Neuronal stem cell (in vitro differentiated cells): ENCODE measurements around the gene LDHA.

Experiments used
- DNase-seq: peaks from one replicate; pipeline ENCODE4 v3.0.0-alpha.2; 2013; ENCODE audit warnings: low spot score
- H2AFZ ChIP-seq: one replicate; pipeline ENCODE4 v1.6.1; 2013; ENCODE audit warnings: mild to moderate bottlenecking, low read length, inconsistent platforms
- H2AK5ac ChIP-seq: 2 replicates; pipeline ENCODE4 v1.6.1; 2013; ENCODE audit warnings: low read depth, mild to moderate bottlenecking, inconsistent platforms, low read length, moderate library complexity, mixed read lengths
- H2BK120ac ChIP-seq: 2 replicates; pipeline ENCODE4 v1.6.1; 2013; ENCODE audit warnings: low read depth, mild to moderate bottlenecking, inconsistent platforms, low read length, moderate library complexity, mixed read lengths
- H2BK12ac ChIP-seq: one replicate; pipeline ENCODE4 v1.6.1; 2013; ENCODE audit warnings: low read length, inconsistent platforms
- H2BK15ac ChIP-seq: 2 replicates; pipeline ENCODE4 v1.6.1; 2013; ENCODE audit warnings: mild to moderate bottlenecking, low read length, inconsistent platforms, mixed read lengths
- H2BK5ac ChIP-seq: one replicate; pipeline ENCODE4 v1.6.1; 2013; ENCODE audit warnings: inconsistent platforms, mild to moderate bottlenecking, low read length, moderate library complexity
- H3K14ac ChIP-seq: one replicate; pipeline ENCODE4 v1.6.1; 2013; ENCODE audit warnings: low read length, inconsistent platforms
- H3K18ac ChIP-seq: 2 replicates; pipeline ENCODE4 v1.6.1; 2013; ENCODE audit warnings: low read length, inconsistent platforms
- H3K23ac ChIP-seq: 2 replicates; pipeline ENCODE4 v1.6.1; 2013; ENCODE audit warnings: low read depth, mild to moderate bottlenecking, mixed read lengths, low read length, inconsistent platforms; ENCODE audit not compliant: poor library complexity
- H3K27ac ChIP-seq: replicated peaks from 3 replicates; pipeline ENCODE4 v1.5.1; 2013; ENCODE audit warnings: low read length, inconsistent platforms
- H3K27me3 ChIP-seq, 3 experiments: 2 replicates each; pipeline ENCODE4 v1.6.1; 2013; ENCODE audit warnings: low read length in 3 of 3, mild to moderate bottlenecking in 2 of 3, inconsistent platforms in 1 of 3, low read depth in 1 of 3, mixed read lengths in 1 of 3, moderate library complexity in 1 of 3; ENCODE audit not compliant: control insufficient read depth in 3 of 3, insufficient read depth in 3 of 3
- H3K36me3 ChIP-seq, 2 donors: replicated peaks in 1 of 2; 2 replicates each; pipeline ENCODE4 v1.6.1; 2013; ENCODE audit warnings: low read length in 2 of 2; ENCODE audit not compliant: control insufficient read depth in 2 of 2, insufficient read depth in 2 of 2
- H3K4ac ChIP-seq: 2 replicates; pipeline ENCODE4 v1.6.1; 2013; ENCODE audit warnings: inconsistent platforms, mild to moderate bottlenecking, low read length, moderate library complexity
- H3K4me1 ChIP-seq, 2 donors: 1 replicate in 1 of 2; 2 replicates in 1 of 2; pipeline ENCODE4 v1.6.1; 2013; ENCODE audit warnings: low read length in 2 of 2, low read depth in 1 of 2; ENCODE audit not compliant: control insufficient read depth in 2 of 2, insufficient read depth in 1 of 2
- H3K4me2 ChIP-seq: one replicate; pipeline ENCODE4 v1.6.1; 2013; ENCODE audit warnings: mild to moderate bottlenecking, low read length, inconsistent platforms; ENCODE audit not compliant: insufficient read depth, poor library complexity, severe bottlenecking
- H3K4me3 ChIP-seq, 2 donors: 2 replicates each; pipeline ENCODE4 v1.5.1; 2013; ENCODE audit warnings: low read length in 2 of 2, mild to moderate bottlenecking in 2 of 2, inconsistent platforms in 1 of 2, moderate library complexity in 1 of 2
- H3K79me1 ChIP-seq: one replicate; pipeline ENCODE4 v1.6.1; 2013; ENCODE audit warnings: low read depth, mild to moderate bottlenecking, inconsistent platforms, low read length, moderate library complexity
- H3K9ac ChIP-seq: one replicate; pipeline ENCODE4 v1.6.1; 2013; ENCODE audit warnings: mild to moderate bottlenecking, low read depth, low read length, inconsistent platforms; ENCODE audit not compliant: poor library complexity
- H3K9me3 ChIP-seq, 2 donors: replicated peaks in 1 of 2; 2 replicates each; pipeline versions ENCODE3 to v1.6.1; 2013; ENCODE audit warnings: low read length in 2 of 2, mild to moderate bottlenecking in 2 of 2, inconsistent platforms in 1 of 2, low read depth in 1 of 2, mixed read lengths in 1 of 2, moderate library complexity in 1 of 2; ENCODE audit not compliant: control insufficient read depth in 2 of 2, insufficient read depth in 1 of 2
- H4K8ac ChIP-seq: one replicate; pipeline ENCODE4 v1.6.1; 2013; ENCODE audit warnings: low read depth, mild to moderate bottlenecking, inconsistent platforms, low read length, moderate library complexity
- H4K91ac ChIP-seq: one replicate; pipeline ENCODE4 v1.6.1; 2013; ENCODE audit warnings: low read length, low read depth, mild to moderate bottlenecking, inconsistent platforms; ENCODE audit not compliant: poor library complexity
- WGBS, 2 donors: extraction: QIAGEN DNeasy Blood & Tissue Kit; methylation state at CpG; one replicate each; pipeline ENCODE4 v1.1.7; 2013; ENCODE audit warnings: missing lambda C conversion rate in 2 of 2, mixed read lengths in 1 of 2; ENCODE audit not compliant: insufficient read length in 2 of 2, insufficient replicate concordance in 1 of 2; ENCODE audit errors: extremely low coverage in 2 of 2; 5-methylcytosine and 5-hydroxymethylcytosine counted together

The LDHA gene

DNA sequence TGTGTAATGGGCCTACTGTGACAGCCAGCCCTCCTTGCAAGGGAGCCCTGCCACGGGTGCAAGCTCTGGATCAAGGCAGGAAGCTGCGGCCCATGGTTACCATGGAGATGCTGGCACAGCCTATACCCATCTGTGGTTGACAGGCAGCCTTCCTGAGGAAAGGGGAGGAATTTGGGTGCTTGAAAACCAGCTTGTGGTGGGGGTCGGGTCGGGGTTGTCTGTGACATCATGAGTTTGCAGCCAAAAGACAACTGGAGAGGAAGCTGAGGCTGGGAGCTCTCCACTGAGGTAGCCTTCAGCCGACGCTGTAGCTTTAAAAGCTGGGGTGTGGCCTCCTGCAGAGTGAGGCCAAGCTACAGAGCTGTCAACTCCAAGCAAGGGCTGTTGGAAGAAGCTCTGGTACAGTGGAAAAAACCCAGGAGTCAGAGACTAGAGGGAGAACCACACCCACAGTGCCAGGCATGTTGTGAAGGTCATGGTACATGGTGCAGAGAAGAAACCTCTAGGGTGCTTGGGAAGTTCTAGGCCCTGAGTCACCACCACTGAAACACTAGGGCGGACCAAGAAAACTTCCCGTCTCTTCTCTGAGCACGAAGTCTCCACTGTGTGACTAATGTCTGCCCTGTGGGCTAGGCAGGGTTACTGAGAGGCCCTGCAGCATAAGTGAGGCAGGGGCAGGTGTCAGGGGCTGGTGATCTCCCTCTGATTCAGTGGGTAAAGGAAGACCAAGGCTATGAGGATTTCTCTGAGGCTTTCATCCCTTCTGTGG, 10.8 kb upstream of the LDHA start:
- Histone ChIP-seq H3K23ac (peak overlapping the region; percentile 17), H2BK5ac (no peak overlapping the region), H3K9ac (no peak overlapping the region), H2AK5ac (peak overlapping the region; percentile 23), H3K4me2 (no peak overlapping the region), H3K4me1 (peaks cover 6 to 16% of the 10 kb centered on the region in 2 donors), H2BK15ac (no peak overlapping the region), H3K14ac (peak overlapping the region; percentile 64), H4K8ac (no peak overlapping the region), H2BK12ac (peak overlapping the region; percentile 7), H2BK120ac (no peak overlapping the region), H3K36me3 (no peaks in the 10 kb centered on the region), H3K79me1 (no peaks in the 10 kb centered on the region), H3K9me3 (no peaks in the 10 kb centered on the region), H2AFZ (peak overlapping the region; percentile 86), H3K27me3 (no peaks in the 10 kb centered on the region), H3K4me3 (no peak overlapping the region), H3K4ac (no peak overlapping the region), H3K18ac (peak overlapping the region; percentile 22), H3K27ac (no peak overlapping the region), H4K91ac (no peak overlapping the region)
- no CpG with 5 or more reads among the region's 9 CpGs for WGBS, 2 donors
- DNase-seq, result no peak

DNA sequence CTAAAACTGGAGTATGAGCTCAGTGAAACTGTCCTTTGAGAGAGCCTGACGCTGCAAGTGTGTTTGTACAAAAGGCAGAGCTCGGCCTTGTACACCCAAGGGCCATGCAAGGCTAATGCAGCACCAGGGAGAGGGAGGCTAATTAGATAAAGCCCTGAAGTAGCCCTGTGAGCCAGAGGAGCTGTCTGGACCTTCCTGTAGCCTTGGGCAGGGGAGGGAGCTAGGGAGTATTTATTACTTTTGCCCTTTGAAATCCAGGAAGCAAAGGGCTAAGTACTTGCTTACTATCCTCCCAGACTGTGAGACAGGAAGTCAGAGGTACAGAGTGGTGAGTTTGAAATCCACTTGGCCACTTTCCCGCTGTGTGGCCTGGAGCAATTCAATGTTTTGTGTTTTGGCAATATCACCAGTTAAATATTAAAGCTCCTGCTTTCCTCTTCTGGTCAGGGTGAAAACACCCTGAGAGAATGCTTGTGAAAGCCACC, 10.2 kb upstream of the LDHA start:
- WGBS, 2 donors, result no CpG with 5 or more reads among the region's 3 CpGs

DNA sequence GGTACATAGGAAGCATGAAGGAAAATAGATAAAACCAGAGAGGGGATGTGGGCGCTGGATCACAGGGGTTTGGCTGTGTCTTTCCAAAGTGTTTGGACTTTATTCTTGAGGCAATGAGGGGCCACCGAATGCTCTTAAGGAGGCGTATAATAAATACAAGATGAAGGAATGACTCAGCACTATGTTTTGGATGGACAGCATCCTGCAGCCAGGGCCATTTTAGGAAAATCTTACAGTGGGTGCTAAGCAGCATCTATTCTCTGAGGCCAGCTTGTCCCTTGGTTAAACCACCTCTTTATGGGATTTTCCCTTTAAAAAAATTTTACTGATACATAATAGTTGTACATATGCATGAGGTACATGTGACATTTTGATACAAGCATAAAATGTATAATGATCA, 4.3 kb upstream of the LDHA start:
- Histone ChIP-seq H3K27me3 (peaks cover 0 to 14% (median 0%) of the 10 kb centered on the region in 3 experiments), H2BK15ac (no peak overlapping the region), H3K27ac (no peak overlapping the region), H2BK5ac (no peak overlapping the region), H3K36me3 (no peaks in the 10 kb centered on the region), H3K23ac (no peak overlapping the region), H3K4me1 (peaks cover 3 to 4% of the 10 kb centered on the region in 2 donors), H3K9me3 (no peaks in the 10 kb centered on the region), H3K14ac (no peak overlapping the region), H3K9ac (no peak overlapping the region), H2AFZ (no peak overlapping the region), H3K4me2 (no peak overlapping the region), H2BK120ac (no peak overlapping the region), H4K8ac (no peak overlapping the region), H2BK12ac (no peak overlapping the region), H3K18ac (no peak overlapping the region), H4K91ac (no peak overlapping the region), H3K4me3 (no peak overlapping the region), H3K4ac (no peak overlapping the region), H2AK5ac (no peak overlapping the region), H3K79me1 (no peaks in the 10 kb centered on the region)
- no CpG with 5 or more reads among the region's 3 CpGs for WGBS, 2 donors
- no peak for DNase-seq

More for the DNA sequence above, 10.2 kb upstream of the LDHA start:
- Histone ChIP-seq H2BK5ac (no peak overlapping the region), H4K91ac (no peak overlapping the region), H4K8ac (no peak overlapping the region), H3K18ac (no peak overlapping the region), H3K9ac (no peak overlapping the region), H3K36me3 (no peaks in the 10 kb centered on the region), H3K4ac (no peak overlapping the region), H2BK15ac (no peak overlapping the region), H3K79me1 (no peaks in the 10 kb centered on the region), H2BK120ac (no peak overlapping the region), H3K23ac (no peak overlapping the region), H2AK5ac (no peak overlapping the region), H3K14ac (no peak overlapping the region), H3K27me3 (no peaks in the 10 kb centered on the region), H3K27ac (no peak overlapping the region), H3K9me3 (no peaks in the 10 kb centered on the region), H2AFZ (peak overlapping the region; percentile 86), H2BK12ac (no peak overlapping the region), H3K4me2 (no peak overlapping the region), H3K4me3 (no peak overlapping the region), H3K4me1 (peaks cover 6 to 16% of the 10 kb centered on the region in 2 donors)
- no peak for DNase-seq

DNA sequence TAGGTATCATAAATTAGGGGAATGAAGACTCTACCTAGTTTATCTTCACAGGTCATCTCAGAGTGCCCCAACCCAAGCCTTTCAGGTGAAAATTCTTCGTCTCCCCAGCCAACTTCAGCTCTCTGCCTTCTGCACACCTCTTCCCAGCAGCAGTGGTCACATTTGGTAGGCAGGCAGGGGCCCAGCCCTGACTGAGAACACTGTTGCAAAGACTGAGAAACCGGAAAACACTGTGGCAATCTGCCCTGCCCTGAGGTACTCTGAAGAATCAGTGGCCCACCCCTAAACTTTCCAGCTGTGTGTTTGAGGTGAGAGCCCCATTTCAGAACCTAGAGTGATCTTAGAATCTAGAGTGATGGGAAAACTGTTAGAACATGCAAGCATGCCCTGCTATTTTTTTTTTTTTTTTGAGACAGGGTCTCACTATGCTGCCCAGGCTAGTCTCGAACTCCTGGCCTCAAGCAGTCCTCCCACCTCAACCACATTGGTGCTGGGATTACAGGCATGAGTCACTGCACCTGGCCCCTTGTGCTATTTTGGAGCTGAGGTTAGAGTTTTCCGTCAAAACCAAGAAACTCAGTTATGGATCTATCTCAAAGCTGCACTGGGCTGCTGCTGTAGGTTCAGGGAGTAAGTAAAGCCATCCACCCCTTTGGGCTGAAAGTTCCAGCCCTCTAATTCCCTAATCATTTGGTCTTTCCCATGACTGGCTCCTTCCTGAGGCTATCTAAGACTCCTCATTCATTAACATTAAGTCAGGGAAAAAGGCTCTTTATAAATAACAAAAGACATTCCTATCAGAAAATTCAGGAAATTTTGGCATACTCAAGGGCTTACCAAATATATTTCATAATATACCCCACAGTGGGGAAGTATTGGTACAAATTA, 1.7 kb upstream of the LDHA start:
- Histone ChIP-seq H3K4me1 (peaks cover 3 to 4% of the 10 kb centered on the region in 2 donors), H2BK12ac (no peak overlapping the region), H2AK5ac (no peak overlapping the region), H3K23ac (no peak overlapping the region), H2BK15ac (peak overlapping the region; percentile 79), H2BK5ac (no peak overlapping the region), H3K36me3 (peaks cover 0 to 10% of the 10 kb centered on the region in 2 donors), H3K4ac (no peak overlapping the region), H3K27ac (no peak overlapping the region), H3K4me3 (no peak overlapping the region), H4K91ac (no peak overlapping the region), H3K27me3 (peaks cover 0 to 14% (median 0%) of the 10 kb centered on the region in 3 experiments), H2AFZ (no peak overlapping the region), H3K4me2 (no peak overlapping the region), H3K18ac (no peak overlapping the region), H3K9ac (no peak overlapping the region), H4K8ac (no peak overlapping the region), H3K79me1 (no peaks in the 10 kb centered on the region), H2BK120ac (no peak overlapping the region), H3K9me3 (no peaks in the 10 kb centered on the region), H3K14ac (no peak overlapping the region)
- WGBS, 2 donors, result no CpG with 5 or more reads among the region's 4 CpGs
- no peak for DNase-seq
